Activated CD4-positive, CD25-positive, alpha-beta regulatory T cell treated with anti-CD3 and anti-CD28 coated beads, Interleukin-2, amount 50 U/mL, for 72 hours (primary cell): Measurements from ENCODE around the gene APAF1.

ENCODE experiments used
- DNase-seq: peaks from one replicate; pipeline ENCODE4 v3.0.0; 2021

APAF1 gene

DNA sequence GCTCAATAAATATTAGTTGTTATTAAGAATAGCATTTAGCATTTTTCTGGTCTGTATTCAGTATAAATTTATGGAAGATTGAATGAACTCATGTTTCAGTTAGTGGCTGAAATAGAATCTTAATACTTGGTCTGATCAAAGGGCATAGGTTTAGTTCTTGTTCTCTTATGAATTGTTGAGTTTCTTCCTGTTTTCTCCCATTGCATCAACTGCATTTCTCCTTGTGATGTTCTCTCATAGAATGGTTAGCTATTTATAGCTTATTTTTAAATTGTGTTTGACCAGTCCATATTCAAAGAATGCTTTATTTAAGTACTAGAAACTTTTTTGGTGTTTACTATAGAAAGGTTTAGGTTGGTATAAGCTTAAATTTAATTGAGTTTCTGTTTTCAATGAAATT, 29.8 kb downstream of the APAF1 start:
- DNase-seq, result no peak

DNA sequence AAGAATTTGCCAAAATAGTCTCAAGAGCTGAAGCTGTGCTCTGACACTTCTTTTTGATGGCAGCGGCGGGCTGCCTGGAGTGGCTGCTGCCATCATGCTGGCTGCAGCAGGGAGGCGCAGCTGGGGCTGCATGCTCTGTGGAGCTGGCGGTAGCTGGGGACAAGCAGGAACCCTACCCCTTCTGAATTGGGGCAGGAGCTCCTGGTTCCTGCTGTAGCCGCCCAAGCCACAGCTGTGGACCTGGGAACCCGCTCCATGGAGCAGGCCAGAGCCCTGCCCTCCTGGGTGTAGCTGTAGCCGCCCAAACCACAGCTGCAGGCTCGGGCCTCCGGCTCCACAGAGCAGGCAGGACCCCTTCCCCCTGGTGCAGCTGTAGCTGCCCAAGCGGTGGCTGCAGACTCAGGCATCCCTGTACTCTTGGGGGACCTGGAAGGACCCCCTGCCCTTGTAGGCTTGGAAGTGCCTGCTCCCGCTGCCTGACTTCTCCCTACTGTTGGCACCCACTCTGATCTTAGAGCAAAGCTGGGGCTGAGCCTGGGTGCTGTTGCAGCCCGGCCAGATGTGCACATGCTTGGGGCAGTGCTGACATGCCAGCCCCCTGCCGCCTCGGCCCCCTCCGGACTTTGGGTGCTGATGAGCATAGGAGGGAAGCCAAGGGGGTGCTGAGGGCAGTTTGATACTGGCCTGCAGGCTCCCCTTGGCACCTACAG, 33.3 kb downstream of the APAF1 start:
- DNase-seq, result no peak

- DNase-seq, result no peak
Measured at GRCh38 chr12:98678946-98679610, 34.0 kb downstream of the APAF1 start.

- no peak for DNase-seq
Measured at GRCh38 chr12:98679611-98680005, 34.5 kb downstream of the APAF1 start.

DNA sequence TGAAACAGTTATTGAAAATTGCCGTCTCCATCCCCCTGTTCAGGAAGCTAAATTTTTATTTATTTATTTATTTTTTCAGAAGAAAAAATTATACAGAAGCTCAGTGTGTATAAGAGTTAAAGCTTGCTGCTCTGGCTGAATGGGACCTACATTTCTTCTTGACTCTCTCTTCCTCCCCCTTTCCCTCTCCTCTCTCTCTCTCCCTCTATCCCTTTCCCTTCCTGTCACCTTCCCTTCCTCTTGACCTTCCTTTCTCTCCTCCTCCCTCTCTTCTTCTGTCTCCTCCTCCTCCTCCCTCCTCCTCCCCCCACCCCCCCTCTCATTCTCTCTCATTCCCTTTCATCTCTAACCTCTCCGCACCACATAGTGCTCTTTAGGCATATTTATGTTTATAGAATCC, 39.1 kb downstream of the APAF1 start:
- no peak for DNase-seq

DNA sequence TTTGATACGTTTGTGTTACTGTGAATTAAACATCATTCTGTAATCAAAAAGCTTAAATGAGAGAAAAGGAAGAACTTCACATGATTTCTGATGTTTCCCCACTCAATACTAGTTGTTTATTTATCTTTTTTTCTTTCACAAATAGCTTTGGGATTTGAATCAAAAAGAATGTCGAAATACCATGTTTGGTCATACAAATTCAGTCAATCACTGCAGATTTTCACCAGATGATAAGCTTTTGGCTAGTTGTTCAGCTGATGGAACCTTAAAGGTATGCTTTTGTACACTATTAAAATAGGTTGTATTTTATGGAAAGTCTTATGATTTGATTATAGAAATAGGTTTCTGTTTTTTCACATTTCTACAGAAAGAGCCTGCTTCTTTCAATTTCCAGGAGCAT, 41.5 kb downstream of the APAF1 start:
- no peak for DNase-seq

GRCh38 chr12:98691351-98691750, 46.3 kb downstream of the APAF1 start:
- DNase-seq, result no peak

GRCh38 chr12:98696036-98696646, 51.1 kb downstream of the APAF1 start:
- DNase-seq, result no peak

GRCh38 chr12:98697209-98697608, 52.1 kb downstream of the APAF1 start:
- DNase-seq, result no peak

DNA sequence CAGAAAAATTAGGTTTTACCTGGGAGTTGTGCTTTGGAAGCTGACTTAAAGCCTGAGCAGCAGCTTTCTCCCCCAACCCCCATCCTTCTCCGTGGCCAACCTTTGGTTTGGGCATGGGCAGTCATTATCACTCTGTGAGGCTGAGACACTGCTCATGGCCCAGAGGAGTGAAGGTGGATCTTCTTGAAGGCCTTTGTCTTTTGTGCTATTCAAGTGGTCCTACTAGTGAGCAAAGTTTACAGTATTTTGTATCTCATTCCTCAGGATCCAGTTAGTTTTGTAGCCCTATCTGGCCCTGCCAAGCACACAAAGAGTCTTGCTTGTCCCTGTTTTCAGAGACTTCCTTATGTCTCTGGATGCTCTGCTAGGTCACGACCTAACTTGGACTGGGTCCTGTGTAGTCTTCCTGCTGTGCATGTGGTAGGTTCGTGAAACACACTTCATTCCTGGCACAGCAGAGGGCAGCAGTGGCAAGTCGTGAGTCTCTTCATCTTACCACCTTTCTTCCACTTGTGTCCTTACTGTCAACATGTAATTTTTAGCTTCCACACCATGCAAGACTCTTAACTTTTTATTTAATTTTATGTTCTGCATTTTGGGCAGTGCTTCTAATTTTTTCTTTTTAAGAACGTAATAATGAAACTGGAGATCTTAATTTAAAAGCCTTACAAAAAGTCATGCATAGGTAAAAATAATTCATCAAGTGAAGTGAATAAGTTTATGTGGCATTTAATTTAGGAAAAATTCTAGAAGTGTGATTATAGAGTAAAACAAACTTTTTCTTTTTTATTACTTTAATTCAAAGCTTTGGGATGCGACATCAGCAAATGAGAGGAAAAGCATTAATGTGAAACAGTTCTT, 53.7 kb downstream of the APAF1 start:
- no peak for DNase-seq

DNA sequence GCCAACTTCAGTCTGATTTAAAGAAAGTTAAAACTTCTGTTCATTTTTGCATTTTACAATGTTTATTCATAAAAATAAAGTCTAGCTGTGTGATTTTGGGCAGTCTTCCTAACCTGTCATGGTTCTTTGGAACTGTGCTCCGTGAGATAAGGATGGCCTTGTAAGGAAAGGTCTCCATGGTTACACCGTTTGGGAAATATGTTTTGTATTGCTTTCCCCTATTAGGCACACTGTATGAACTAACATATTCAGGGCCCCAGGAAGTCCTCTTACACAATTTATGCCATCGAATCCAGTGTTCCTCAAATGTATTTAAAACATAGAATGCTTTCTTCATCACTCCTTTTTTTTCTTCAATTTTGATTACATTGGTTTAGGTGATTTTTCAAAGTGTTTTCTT, 54.5 kb downstream of the APAF1 start:
- no peak for DNase-seq

GRCh38 chr12:98701166-98701565, 56.1 kb downstream of the APAF1 start:
- no peak for DNase-seq

GRCh38 chr12:98709022-98709421, 63.9 kb downstream of the APAF1 start:
- DNase-seq, result no peak

GRCh38 chr12:98714426-98714825, 69.3 kb downstream of the APAF1 start:
- DNase-seq, result no peak

DNA sequence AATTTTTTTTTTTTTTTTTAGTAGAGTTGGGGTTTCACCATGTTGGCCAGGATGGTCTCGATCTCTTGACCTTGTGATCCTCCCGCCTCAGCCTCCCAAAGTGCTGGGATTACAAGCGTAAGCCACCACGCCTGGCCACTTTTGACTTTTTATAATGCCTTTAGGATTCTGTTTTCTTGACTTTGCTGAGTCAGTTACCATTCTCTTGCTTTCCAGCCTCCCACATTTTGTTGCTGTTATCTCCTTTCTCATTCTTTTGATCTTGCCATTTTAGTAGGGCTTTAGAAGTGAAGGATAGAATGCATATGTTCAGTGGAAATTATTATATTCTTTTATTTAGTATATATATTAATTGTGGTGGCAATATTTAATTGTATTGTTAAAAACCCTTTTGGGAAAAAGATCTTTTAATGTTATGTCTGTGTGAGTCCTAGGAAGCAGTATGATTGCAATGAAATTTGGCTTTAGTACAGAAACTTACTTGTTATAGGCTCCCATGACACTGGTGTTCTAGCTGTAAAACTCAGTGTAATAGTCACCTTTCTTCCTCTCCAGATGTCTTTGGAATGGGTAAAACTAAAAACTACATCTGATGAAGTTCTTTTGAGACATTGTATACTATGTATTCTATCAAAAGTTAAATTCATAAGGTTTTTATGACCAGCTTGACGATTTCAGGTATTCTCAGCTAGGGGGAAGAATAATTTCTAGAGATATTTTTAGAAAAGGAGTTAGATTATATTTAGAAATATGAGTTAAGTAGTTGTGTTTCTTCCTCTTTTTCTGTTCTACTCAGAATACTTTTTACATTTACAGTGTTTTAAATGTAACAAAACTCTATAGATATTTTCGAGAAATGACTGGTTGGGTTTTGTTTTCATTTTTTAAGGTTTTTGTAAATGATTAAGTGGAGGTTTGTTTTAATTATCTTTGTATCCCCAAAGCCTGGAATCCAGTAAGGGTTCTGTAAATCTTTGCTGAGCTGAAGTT, 74.7 kb downstream of the APAF1 start:
- no peak for DNase-seq

DNA sequence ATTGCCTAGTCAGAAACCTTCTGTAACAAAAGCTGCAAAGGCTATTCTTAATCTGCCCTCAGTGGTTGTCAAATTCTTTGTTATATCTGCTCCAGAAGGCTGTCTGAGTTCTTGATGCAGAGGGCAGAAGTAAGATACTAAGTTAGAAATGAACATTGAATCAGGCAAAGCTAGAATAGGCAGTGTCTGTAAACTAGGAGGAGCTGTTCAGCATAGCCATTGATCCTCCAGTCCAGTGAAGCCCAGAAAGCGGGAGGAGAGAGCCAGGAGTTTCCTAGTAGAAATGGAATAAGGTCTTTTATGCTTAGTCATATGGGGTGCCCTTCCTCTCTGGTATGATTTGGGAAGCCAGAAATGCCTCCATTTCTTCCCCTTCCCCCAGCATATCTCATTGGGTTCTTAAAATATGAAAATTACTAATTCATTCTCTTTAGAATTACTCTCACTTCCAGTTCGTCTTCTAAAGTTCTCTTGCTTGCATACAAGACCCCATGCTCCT, 76.2 kb downstream of the APAF1 start:
- no peak for DNase-seq

GRCh38 chr12:98724384-98725155, 79.5 kb downstream of the APAF1 start:
- DNase-seq, result no peak

- DNase-seq, result no peak
Measured at GRCh38 chr12:98725476-98726247, 80.6 kb downstream of the APAF1 start.

DNA sequence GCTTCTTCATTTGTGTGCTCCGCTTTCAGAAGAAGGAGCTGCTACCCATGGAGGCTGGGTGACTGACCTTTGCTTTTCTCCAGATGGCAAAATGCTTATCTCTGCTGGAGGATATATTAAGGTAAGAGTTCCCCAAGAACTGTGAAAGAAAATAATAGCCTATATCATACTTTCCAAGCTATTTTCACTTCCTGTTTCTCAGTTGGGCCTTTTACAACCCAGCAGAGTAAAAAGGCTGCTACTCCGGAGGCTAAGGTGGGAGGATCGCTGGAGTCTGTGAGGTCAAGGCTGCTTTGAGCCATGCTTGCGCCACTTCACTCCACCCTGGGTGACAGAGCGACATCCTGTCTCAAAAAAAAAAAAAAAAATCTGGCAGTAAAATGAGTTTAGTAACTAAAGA, 82.1 kb downstream of the APAF1 start:
- DNase-seq, result no peak

DNA sequence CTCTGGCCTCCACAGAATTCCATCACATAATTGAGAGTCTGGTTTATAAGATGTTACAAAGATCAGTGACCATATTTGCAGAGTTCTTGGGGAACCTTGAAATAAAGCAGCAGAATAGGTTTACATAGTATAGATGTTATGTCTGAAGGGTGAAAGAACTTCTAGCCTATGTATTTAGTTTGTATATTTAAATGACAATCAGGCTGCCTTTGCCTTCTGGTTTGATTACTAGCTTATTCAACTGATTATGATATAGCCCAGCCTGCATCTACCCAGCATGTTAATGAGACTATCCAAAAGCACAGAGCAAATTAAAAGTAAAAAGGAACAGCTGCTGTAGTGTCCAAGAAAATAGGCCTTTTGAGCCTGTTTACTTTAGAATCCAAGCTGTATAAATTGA, 85.3 kb downstream of the APAF1 start:
- no peak for DNase-seq
